Measurements from ENCODE around the gene OR6J1.

DNA sequence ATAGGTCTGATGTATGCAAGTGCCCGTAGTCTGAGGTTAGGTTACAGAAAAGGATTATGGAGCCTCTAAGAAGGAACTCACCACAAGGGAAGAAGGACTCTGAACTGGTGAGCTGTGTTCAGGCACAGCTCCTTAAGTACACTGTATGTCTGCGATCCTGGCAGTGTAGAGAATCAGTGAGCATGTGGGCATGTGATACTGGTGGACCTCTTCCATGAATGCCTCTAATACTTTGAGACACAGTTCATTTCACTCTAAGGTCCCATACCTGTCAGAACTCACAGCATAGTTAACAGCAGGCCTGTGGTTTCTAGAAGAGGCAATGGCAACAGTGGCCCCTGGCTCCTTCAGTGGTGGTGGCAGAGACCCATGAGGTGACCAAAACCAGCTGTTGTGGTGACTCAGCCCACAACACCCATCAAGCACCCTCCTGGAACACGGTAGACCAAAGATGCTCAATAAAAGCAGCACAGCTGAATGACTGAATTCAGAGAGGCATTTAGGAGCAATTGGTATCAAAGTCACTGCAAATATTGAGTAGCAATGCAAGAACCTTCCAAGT is 6.9 kb upstream of the OR6J1 start:
- peak in 1 of 2 experiments; percentile 94; a peak in 2 of 3 replicates for TF ChIP-seq POLR2A (IDR thresholded peaks at IDR 0.05; ENCODE audit: control extremely low read depth in 1 of 2, low read depth in 2 of 2, low read length in 2 of 2)
- TF ChIP-seq, protein P1, sequence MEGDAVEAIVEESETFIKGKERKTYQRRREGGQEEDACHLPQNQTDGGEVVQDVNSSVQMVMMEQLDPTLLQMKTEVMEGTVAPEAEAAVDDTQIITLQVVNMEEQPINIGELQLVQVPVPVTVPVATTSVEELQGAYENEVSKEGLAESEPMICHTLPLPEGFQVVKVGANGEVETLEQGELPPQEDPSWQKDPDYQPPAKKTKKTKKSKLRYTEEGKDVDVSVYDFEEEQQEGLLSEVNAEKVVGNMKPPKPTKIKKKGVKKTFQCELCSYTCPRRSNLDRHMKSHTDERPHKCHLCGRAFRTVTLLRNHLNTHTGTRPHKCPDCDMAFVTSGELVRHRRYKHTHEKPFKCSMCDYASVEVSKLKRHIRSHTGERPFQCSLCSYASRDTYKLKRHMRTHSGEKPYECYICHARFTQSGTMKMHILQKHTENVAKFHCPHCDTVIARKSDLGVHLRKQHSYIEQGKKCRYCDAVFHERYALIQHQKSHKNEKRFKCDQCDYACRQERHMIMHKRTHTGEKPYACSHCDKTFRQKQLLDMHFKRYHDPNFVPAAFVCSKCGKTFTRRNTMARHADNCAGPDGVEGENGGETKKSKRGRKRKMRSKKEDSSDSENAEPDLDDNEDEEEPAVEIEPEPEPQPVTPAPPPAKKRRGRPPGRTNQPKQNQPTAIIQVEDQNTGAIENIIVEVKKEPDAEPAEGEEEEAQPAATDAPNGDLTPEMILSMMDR (IDR thresholded peaks at IDR 0.05; ENCODE audit: control extremely low read depth in 1 of 3, insufficient read depth in 1 of 3, low read depth in 1 of 3, low read length in 3 of 3), result no peak
- TF ChIP-seq EZH2 (IDR thresholded peaks at IDR 0.05; ENCODE audit: low read depth, low read length, severe bottlenecking), result no peak
- TF ChIP-seq KDM1A (IDR thresholded peaks at IDR 0.05; ENCODE audit: borderline replicate concordance, low read length), result no peak
